A673 (cell line): Measurements from ENCODE around the gene NCAPD3.

Experiments
- EZH2 ChIP-seq: fragments of 200-600 bp; sonication (generic); IDR thresholded peaks from 2 replicates; pipeline ENCODE4 v1.6.1; 2017; ENCODE audit warnings: borderline replicate concordance, low read depth, mild to moderate bottlenecking, mixed read lengths, antibody characterized with exemption, low read length; ENCODE audit not compliant: poor library complexity, severe bottlenecking
- TF ChIP-seq, protein P1 (sequence below): fragments of 300-800, 200-600 bp; sonication (generic); conservative IDR thresholded peaks from 2 replicates; pipeline ENCODE4 v1.5.1; 2017; ENCODE audit warnings: low read depth, mild to moderate bottlenecking, antibody characterized with exemption, low read length, moderate library complexity, mixed read lengths

DNA sequence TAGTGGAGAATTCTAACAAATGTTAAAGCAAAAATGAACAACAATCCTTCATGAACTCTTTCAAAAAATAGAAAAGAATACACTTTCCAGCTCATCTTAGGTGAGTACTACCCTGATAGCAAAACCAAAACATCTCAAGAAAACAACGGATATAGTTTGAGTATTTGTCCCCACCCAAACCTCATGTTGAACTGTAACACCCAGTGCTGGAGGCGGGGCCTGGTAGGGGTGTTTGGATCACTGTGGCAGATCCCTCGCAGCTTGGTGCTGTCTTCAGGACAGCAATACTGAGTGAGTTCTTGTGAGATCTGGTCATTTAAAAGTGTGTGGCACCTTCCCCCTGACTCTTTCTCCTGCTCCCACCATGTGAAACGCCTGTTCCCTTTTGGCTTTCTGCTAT is 27.0 kb downstream of the NCAPD3 start:
- TF ChIP-seq, protein P1, sequence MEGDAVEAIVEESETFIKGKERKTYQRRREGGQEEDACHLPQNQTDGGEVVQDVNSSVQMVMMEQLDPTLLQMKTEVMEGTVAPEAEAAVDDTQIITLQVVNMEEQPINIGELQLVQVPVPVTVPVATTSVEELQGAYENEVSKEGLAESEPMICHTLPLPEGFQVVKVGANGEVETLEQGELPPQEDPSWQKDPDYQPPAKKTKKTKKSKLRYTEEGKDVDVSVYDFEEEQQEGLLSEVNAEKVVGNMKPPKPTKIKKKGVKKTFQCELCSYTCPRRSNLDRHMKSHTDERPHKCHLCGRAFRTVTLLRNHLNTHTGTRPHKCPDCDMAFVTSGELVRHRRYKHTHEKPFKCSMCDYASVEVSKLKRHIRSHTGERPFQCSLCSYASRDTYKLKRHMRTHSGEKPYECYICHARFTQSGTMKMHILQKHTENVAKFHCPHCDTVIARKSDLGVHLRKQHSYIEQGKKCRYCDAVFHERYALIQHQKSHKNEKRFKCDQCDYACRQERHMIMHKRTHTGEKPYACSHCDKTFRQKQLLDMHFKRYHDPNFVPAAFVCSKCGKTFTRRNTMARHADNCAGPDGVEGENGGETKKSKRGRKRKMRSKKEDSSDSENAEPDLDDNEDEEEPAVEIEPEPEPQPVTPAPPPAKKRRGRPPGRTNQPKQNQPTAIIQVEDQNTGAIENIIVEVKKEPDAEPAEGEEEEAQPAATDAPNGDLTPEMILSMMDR, result no peak
- no peak for TF ChIP-seq EZH2
